Panc1 (cell line): Measurements from ENCODE around the gene APMAP.

Source experiments
- POLR2AphosphoS5 ChIP-seq: IDR thresholded peaks from 2 replicates; pipeline ENCODE4 v1.6.1; 2012; ENCODE audit warnings: mild to moderate bottlenecking, low read depth, low read length, moderate library complexity
- SIN3A ChIP-seq: IDR thresholded peaks from 2 replicates; pipeline ENCODE4 v1.6.1; 2012; ENCODE audit warnings: low read depth, mild to moderate bottlenecking, low read length, moderate library complexity, borderline replicate concordance; ENCODE audit not compliant: insufficient read depth
- TCF7L2 ChIP-seq: IDR thresholded peaks from 2 replicates; pipeline ENCODE4 v1.6.1; 2011; ENCODE audit warnings: mild to moderate bottlenecking, low read depth, low read length, inconsistent platforms
- TF ChIP-seq, protein P1 (sequence below): fragments of 450-650 bp; IDR thresholded peaks from 2 replicates; pipeline ENCODE4 v1.5.1; 2017; ENCODE audit warnings: mild to moderate bottlenecking
- TF ChIP-seq, protein P2 (sequence below), 2 experiments: IDR thresholded peaks; 2 replicates each; pipeline ENCODE4 v1.6.1; 2011 to 2012; ENCODE audit warnings: low read depth in 2 of 2, control low read depth in 1 of 2, low read length in 1 of 2, mild to moderate bottlenecking in 1 of 2, moderate library complexity in 1 of 2; ENCODE audit not compliant: insufficient read depth in 1 of 2

DNA sequence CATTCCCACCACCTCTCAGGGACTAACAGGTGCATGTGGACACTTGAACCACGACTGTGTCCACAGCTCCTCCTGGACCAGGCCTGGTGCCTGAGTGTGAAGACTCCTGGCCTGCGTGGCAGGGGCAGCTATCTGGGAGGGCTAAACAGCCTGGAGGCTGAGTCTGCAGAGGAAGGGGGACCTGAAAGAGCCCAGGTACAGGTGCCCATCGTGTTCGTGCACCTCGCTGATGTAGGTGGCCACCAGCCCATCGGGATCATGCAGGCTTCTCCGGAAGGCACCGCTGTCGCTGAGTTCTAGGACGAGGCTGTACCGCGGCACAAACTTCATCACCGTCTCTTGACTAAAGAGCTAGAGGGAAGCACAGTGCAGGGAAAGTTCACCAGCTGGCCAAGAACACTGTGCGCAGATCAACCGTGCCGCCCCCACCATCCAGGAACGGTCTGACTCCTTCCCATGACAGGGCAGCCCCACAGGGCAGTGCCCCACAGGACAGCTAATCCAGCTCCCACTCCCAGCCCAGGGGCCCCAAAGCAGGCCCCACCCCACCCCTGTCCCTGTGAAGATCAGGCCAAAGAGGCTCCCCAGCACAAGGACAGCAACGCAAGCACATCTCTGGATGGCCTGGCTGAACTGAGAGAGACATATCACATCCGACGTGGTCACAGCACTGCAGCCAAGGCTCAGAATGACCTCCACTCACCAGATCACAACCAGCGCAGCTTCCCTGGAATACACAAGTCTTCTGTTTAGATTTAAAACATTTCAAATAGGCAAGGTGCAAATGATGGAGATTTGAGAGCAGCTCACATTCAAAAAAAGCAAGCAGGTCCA, 28.7 kb downstream of the APMAP start:
- TF ChIP-seq, protein P1, sequence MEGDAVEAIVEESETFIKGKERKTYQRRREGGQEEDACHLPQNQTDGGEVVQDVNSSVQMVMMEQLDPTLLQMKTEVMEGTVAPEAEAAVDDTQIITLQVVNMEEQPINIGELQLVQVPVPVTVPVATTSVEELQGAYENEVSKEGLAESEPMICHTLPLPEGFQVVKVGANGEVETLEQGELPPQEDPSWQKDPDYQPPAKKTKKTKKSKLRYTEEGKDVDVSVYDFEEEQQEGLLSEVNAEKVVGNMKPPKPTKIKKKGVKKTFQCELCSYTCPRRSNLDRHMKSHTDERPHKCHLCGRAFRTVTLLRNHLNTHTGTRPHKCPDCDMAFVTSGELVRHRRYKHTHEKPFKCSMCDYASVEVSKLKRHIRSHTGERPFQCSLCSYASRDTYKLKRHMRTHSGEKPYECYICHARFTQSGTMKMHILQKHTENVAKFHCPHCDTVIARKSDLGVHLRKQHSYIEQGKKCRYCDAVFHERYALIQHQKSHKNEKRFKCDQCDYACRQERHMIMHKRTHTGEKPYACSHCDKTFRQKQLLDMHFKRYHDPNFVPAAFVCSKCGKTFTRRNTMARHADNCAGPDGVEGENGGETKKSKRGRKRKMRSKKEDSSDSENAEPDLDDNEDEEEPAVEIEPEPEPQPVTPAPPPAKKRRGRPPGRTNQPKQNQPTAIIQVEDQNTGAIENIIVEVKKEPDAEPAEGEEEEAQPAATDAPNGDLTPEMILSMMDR = no peak
- TF ChIP-seq POLR2AphosphoS5 (no peak), TCF7L2 (no peak), SIN3A (no peak)
- TF ChIP-seq, protein P2, sequence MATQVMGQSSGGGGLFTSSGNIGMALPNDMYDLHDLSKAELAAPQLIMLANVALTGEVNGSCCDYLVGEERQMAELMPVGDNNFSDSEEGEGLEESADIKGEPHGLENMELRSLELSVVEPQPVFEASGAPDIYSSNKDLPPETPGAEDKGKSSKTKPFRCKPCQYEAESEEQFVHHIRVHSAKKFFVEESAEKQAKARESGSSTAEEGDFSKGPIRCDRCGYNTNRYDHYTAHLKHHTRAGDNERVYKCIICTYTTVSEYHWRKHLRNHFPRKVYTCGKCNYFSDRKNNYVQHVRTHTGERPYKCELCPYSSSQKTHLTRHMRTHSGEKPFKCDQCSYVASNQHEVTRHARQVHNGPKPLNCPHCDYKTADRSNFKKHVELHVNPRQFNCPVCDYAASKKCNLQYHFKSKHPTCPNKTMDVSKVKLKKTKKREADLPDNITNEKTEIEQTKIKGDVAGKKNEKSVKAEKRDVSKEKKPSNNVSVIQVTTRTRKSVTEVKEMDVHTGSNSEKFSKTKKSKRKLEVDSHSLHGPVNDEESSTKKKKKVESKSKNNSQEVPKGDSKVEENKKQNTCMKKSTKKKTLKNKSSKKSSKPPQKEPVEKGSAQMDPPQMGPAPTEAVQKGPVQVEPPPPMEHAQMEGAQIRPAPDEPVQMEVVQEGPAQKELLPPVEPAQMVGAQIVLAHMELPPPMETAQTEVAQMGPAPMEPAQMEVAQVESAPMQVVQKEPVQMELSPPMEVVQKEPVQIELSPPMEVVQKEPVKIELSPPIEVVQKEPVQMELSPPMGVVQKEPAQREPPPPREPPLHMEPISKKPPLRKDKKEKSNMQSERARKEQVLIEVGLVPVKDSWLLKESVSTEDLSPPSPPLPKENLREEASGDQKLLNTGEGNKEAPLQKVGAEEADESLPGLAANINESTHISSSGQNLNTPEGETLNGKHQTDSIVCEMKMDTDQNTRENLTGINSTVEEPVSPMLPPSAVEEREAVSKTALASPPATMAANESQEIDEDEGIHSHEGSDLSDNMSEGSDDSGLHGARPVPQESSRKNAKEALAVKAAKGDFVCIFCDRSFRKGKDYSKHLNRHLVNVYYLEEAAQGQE (IDR thresholded peaks at IDR 0.05; ENCODE audit: insufficient read depth in 1 of 2, low read depth in 2 of 2, low read length in 1 of 2) = no peak
